Activated T-cell treated with anti-CD3 and anti-CD28 coated beads, Interleukin-2, amount 50 U/mL, for 72 hours (primary cell): Measurements from ENCODE around the gene HOXA11. TPM values are rescaled to one million over a fixed set of nuclear protein-coding genes. Genes with fewer than 3 reads are reported as not detected.

Experiments used
- ATAC-seq, 2 donors: fragments of 150-1000 bp; cut with Tn5 transposase; replicated peaks in 1 of 2; 2 replicates each; pipeline ENCODE4 v1.10.0; 2021; ENCODE audit warnings: moderate library complexity in 2 of 2, mild to moderate bottlenecking in 1 of 2
- DNase-seq, 2 donors: peaks; one replicate each; pipeline ENCODE4 v3.0.0; 2021 to 2022; ENCODE audit warnings: mixed read lengths in 1 of 2
- H3K27ac Mint-ChIP-seq: one replicate; pipeline ENCODE4 v1.8.0; 2022; ENCODE audit warnings: mild to moderate bottlenecking, moderate library complexity, mixed read lengths
- H3K27me3 Mint-ChIP-seq: one replicate; pipeline ENCODE4 v1.8.0; 2022; ENCODE audit warnings: low read depth, mixed read lengths
- H3K36me3 Mint-ChIP-seq, 2 donors: one replicate each; pipeline ENCODE4 v1.8.0; 2022; ENCODE audit warnings: mixed read lengths in 2 of 2, mild to moderate bottlenecking in 1 of 2; ENCODE audit not compliant: insufficient read depth in 2 of 2
- H3K4me1 Mint-ChIP-seq: one replicate; pipeline ENCODE4 v1.8.0; 2022; ENCODE audit warnings: low read depth, mixed read lengths
- H3K4me3 Mint-ChIP-seq, 2 donors: one replicate each; pipeline ENCODE4 v1.8.0; 2022; ENCODE audit warnings: mild to moderate bottlenecking in 2 of 2, mixed read lengths in 2 of 2, moderate library complexity in 2 of 2
- H3K9me3 Mint-ChIP-seq, 2 donors: one replicate each; pipeline ENCODE4 v1.8.0; 2022; ENCODE audit warnings: mixed read lengths in 2 of 2
- total RNA-seq, 2 donors: library from RNA; stranded (reverse); gene quantifications; one replicate each; pipeline ENCODE4 v1.2.3, GENCODE V29; 2022

HOXA11 gene
- total RNA-seq, 2 donors from 2014 or later = 0.09 to 0.14 TPM

DNA sequence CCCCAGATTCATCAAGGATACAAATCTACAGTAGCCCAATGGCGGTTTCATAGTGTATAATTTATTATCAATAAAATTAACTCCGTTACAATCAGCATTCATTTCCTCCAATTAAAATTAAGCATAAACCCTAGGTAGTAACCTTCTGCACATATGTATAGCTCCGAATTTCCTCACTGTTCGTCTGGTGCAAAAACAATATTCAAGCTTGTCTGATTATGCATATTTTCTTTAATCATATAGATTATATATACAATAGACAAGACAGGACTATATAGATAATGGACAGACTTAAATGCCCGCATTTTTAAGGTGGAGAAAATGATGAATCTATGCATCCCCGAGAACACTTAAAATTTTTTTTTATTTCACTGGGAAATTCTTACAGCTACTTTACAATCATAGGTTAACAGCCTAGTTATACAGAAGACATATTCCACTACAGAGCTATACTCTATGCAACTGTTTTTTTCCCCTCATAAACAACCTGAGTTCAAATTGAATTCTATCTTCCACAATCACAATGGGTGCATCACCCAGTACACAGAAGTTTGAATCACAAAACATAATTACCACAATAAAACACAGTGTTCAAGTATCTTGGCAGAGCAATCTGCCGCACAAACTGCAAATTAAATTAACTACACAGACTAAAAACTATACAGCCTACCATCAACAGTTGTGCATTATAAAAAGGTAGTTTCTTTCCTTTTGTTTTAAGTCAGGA is 22.3 kb downstream of the HOXA11 start:
- Mint-ChIP-seq H3K4me3 (no peak overlapping the region), H3K36me3 (no peaks in the 10 kb centered on the region), H3K9me3 (no peaks in the 10 kb centered on the region), H3K27ac (no peak overlapping the region), H3K4me1 (peaks cover 36% of the 10 kb centered on the region), H3K27me3 (peaks cover 77% of the 10 kb centered on the region)
- no peak for ATAC-seq
- no peak for DNase-seq

- no peaks in the 10 kb centered on the region for H3K9me3 Mint-ChIP-seq
- H3K4me1 Mint-ChIP-seq = peaks cover 34% of the 10 kb centered on the region
- no peak overlapping the region for H3K4me3 Mint-ChIP-seq
- DNase-seq = no peak
- H3K27ac Mint-ChIP-seq = no peak overlapping the region
- ATAC-seq = no peak
- peaks cover 77% of the 10 kb centered on the region for H3K27me3 Mint-ChIP-seq
- no peaks in the 10 kb centered on the region for H3K36me3 Mint-ChIP-seq
Measured at GRCh38 chr7:27161721-27162560, 23.1 kb downstream of the HOXA11 start.

DNA sequence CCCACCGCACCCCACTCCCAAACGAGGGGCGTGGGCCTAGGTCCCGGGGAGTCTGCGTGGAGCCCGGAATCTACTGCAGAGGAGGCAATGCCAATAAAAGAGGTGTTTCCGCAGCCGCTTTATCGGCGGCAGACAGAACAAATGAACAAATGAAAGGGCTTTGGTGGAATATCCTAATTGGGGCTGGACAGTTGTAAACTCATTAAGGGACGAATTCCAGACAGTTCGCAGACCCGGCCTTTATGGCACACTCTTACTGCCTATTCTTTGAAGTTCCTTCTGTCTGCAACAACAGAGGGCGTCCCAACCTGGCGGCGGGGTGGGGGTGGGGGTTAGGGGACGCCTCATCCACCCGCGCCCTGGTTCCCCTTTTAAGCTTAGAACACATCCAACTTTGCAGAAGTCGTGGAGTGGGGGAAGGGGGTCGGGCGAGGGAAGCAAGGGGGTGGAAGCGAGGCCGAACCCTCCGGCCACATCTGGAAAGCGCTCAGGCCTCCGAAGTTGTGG is 23.8 kb downstream of the HOXA11 start:
- ATAC-seq = no peak
- Mint-ChIP-seq H3K27ac (no peak overlapping the region), H3K27me3 (peaks cover 81% of the 10 kb centered on the region), H3K4me3 (peak overlapping the region; percentile 54 to 81), H3K36me3 (no peaks in the 10 kb centered on the region), H3K9me3 (no peaks in the 10 kb centered on the region), H3K4me1 (peaks cover 35% of the 10 kb centered on the region)
- DNase-seq = no peak

GRCh38 chr7:27160546-27161213 is 24.4 kb downstream of the HOXA11 start:
- ATAC-seq (peak; percentile 65 to 66), DNase-seq (peak; percentile 84 to 86)
- peaks cover 82% of the 10 kb centered on the region for H3K27me3 Mint-ChIP-seq
- H3K4me3 Mint-ChIP-seq = peak overlapping the region; percentile 54 to 81
- no peaks in the 10 kb centered on the region for H3K9me3 Mint-ChIP-seq
- peaks cover 35% of the 10 kb centered on the region for H3K4me1 Mint-ChIP-seq
- H3K36me3 Mint-ChIP-seq = no peaks in the 10 kb centered on the region
- H3K27ac Mint-ChIP-seq = no peak overlapping the region

DNA sequence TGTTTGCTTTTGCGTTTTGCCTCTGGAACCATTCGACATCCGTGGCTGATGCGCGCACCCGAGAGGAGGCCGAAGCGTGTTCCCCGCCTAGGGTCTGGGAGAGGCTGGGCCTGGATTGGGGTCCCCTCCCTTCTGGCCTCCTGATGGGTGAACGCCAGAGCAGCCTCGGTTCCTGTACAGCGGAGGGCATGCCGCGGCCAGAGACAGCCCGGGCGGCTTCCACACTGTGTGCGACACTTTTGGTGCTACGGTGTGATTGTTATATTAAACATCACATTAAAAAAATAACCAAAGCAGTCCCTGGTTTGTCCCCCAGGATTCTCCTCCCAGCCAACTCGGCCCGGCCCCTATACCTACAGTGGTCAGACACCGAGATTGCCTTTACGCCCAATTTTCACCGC is 24.9 kb downstream of the HOXA11 start:
- peak; percentile 41 to 50 for ATAC-seq
- Mint-ChIP-seq H3K9me3 (no peaks in the 10 kb centered on the region), H3K27me3 (peaks cover 85% of the 10 kb centered on the region), H3K27ac (no peak overlapping the region), H3K4me1 (peaks cover 38% of the 10 kb centered on the region), H3K4me3 (peak overlapping the region; percentile 54 to 81), H3K36me3 (peaks cover 0 to 1% of the 10 kb centered on the region in 2 donors)
- no peak for DNase-seq

- H3K27me3 Mint-ChIP-seq = peaks cover 88% of the 10 kb centered on the region
- H3K36me3 Mint-ChIP-seq = peaks cover 1 to 2% of the 10 kb centered on the region in 2 donors
- DNase-seq = no peak
- ATAC-seq = no peak
- no peak overlapping the region for H3K27ac Mint-ChIP-seq
- H3K9me3 Mint-ChIP-seq = no peaks in the 10 kb centered on the region
- H3K4me1 Mint-ChIP-seq = peaks cover 44% of the 10 kb centered on the region
- H3K4me3 Mint-ChIP-seq = peak overlapping the region; percentile 54 to 81
Measured at GRCh38 chr7:27159266-27160144, 25.5 kb downstream of the HOXA11 start.

- Mint-ChIP-seq H3K27me3 (peaks cover 88% of the 10 kb centered on the region), H3K27ac (no peak overlapping the region), H3K9me3 (no peaks in the 10 kb centered on the region), H3K4me3 (peak overlapping the region; percentile 27 to 36), H3K4me1 (peaks cover 50% of the 10 kb centered on the region), H3K36me3 (peaks cover 1 to 2% of the 10 kb centered on the region in 2 donors)
- DNase-seq = no peak
- no peak for ATAC-seq
Measured at GRCh38 chr7:27158436-27159265, 26.4 kb downstream of the HOXA11 start.

DNA sequence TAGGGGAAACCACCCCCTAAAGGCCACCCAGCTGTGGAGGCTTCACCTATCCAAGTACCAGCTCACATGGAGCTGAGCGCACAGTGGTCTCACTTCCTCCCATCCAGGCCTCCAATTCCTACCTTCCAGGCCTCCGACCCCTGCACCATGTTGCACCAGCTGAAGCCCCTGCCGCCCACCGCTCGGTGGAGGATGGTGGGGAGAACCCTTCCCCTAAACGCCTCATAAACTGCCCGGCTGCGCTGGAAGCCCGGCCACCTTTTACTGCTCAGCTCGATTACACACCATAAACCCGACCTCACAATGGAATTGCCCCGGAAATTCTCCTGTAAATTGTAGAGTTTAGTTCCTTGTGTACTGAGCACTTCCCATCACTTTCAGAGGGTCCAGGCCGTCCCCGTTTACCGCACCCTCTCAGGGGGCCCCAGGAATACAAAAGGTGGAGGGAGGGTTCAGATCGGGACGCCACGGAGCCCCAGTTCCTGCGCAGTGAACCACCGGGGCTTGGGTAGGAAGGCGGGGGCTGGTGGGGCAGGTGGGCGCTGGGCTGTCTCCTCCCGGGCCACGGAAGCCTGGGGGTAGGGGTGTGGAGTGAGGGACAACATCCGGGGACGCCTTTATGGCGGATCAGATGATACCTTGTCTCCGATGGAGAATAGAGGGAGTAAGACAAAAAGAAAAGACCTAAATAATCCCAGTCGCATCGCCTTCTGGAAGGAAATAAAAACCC is 27.2 kb downstream of the HOXA11 start:
- Mint-ChIP-seq H3K4me3 (peak overlapping the region; percentile 17 to 27), H3K9me3 (no peaks in the 10 kb centered on the region), H3K36me3 (peaks cover 1 to 2% of the 10 kb centered on the region in 2 donors), H3K27ac (peak overlapping the region; percentile 32), H3K4me1 (peaks cover 50% of the 10 kb centered on the region), H3K27me3 (peaks cover 88% of the 10 kb centered on the region)
- ATAC-seq (no peak), DNase-seq (no peak)

DNA sequence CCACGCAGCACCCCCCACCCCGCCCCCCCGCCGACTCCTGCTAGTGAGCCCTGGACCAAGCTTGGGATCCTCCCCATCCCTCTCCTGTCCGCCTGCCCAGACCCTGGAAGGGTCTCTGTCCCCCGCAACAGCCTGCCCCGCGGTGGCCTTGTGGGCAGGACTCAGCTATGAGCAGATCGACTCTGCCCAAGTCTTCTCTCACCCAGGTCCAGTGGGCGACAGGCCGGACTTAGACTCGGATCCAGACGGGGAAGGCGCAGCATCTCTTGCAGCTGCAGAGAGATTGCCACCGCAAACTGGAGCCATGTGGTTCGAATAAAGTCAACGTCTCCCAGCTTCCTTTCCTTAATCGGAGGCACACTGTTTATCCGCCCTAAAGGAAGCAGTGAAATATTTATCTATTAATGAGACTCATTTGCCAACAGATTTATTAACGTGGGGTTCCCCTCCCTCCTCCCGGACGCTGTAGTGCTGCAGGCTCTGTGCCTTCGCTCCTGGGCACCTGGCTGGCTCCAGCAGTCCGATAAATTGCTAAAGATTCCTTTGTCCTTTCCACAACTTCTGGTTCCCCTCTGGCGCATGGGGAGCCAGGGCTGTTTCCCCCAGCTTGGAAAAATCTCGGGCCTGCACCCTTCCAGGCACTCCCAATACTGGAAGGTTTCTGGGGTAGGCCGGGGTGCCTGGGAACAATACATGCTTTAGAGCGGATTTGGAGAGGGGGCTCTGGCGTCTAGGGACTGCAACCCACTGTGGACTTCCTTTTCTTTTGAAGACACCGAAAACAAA is 27.9 kb downstream of the HOXA11 start:
- Mint-ChIP-seq H3K36me3 (peaks cover 1 to 2% of the 10 kb centered on the region in 2 donors), H3K4me3 (peak overlapping the region; percentile 33 to 70), H3K9me3 (no peaks in the 10 kb centered on the region), H3K4me1 (peaks cover 53% of the 10 kb centered on the region), H3K27ac (peak overlapping the region; percentile 32), H3K27me3 (peaks cover 86% of the 10 kb centered on the region)
- ATAC-seq = no peak
- DNase-seq = no peak

DNA sequence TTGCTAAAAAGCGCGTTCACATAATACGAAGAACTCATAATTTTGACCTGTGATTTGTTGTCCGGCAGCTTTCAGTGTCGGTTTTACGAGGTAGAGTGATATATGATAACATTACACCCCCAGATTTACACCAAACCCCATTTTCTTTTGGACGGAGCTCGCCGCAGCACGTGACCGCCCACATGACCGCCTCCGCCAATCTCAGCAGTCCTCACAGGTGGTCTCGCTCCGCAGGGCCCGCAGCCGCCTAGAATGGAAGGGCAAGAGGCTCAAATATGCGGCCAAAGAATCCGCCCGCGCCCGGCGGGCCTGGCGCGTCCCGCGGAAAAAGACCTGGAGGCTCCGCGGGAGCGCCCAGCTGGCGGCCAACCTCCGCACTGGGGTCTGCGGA is 28.5 kb downstream of the HOXA11 start, which contains the start of gene HOXA7:
Gene HOXA7 (minus strand): TSS at position 168 of the 391 bp plus-strand sequence. CDS start 130 bp downstream, at position 38.
- DNase-seq = no peak
- peaks cover 59% of the 10 kb centered on the region for H3K4me1 Mint-ChIP-seq
- H3K27ac Mint-ChIP-seq = peak within 1 kb of the TSS; percentile 32
- H3K27me3 Mint-ChIP-seq = peaks cover 88% of the 10 kb centered on the region
- H3K36me3 Mint-ChIP-seq = peaks cover 1 to 2% of the 10 kb centered on the region in 2 donors
- H3K9me3 Mint-ChIP-seq = no peaks in the 10 kb centered on the region
- peak within 1 kb of the TSS; percentile 76 to 86 for H3K4me3 Mint-ChIP-seq
- ATAC-seq = no peak
